ENCODE results near the gene ATP8B4. TPM values are rescaled to one million over a fixed set of nuclear protein-coding genes. Genes with fewer than 3 reads are reported as not detected.
A peak's percentile ranks its signal among the peaks of the same experiment; 100 is the strongest.

Gene ATP8B4
- total RNA-seq, 4 donors from 2014 or later, result 34.9 to 124 (median 78.8) TPM

DNA sequence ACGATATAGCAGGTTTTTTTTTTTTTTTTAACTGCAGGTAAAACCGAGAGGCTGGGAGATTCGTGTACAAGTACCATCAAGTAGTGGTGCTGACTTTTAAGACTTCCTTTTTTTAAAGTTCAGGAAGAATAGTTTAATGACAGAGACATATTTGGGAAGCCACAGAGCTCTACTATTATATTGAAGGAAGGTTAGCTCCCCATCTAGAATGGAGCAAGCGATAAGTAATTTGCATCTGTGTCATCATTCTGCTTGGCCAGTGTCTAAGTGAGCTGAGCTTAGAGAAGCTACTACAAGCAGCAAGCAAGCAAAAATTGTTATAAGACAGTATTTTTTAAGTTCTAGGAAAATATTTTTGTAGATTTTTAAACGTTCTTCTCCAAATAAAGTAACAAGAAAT, 203.2 kb downstream of the ATP8B4 start:
- no peaks in the 10 kb centered on the region for H3K9me3 ChIP-seq
- no peaks in the 10 kb centered on the region for H3K4me1 ChIP-seq
- H3K36me3 ChIP-seq, result no peaks in the 10 kb centered on the region
- H3K27ac ChIP-seq, result no peak overlapping the region
- no peak for TF ChIP-seq POLR2A (IDR thresholded peaks at IDR 0.05)
- TF ChIP-seq, protein P1, sequence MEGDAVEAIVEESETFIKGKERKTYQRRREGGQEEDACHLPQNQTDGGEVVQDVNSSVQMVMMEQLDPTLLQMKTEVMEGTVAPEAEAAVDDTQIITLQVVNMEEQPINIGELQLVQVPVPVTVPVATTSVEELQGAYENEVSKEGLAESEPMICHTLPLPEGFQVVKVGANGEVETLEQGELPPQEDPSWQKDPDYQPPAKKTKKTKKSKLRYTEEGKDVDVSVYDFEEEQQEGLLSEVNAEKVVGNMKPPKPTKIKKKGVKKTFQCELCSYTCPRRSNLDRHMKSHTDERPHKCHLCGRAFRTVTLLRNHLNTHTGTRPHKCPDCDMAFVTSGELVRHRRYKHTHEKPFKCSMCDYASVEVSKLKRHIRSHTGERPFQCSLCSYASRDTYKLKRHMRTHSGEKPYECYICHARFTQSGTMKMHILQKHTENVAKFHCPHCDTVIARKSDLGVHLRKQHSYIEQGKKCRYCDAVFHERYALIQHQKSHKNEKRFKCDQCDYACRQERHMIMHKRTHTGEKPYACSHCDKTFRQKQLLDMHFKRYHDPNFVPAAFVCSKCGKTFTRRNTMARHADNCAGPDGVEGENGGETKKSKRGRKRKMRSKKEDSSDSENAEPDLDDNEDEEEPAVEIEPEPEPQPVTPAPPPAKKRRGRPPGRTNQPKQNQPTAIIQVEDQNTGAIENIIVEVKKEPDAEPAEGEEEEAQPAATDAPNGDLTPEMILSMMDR (IDR thresholded peaks at IDR 0.05), result no peak
- no peak overlapping the region for H3K4me3 ChIP-seq
- intact Hi-C loops (cut with DNase I; ENCODE audit: low total_unique reads), result no loop called here
- no peak for DNase-seq
- no peaks in the 10 kb centered on the region for H3K27me3 ChIP-seq

GRCh38 chr15:49908933-49909295, 210.1 kb downstream of the ATP8B4 start:
- intact Hi-C loops (cut with DNase I; ENCODE audit: low total_unique reads), result no loop called here
- no peak overlapping the region for H3K4me3 ChIP-seq
- no peaks in the 10 kb centered on the region for H3K4me1 ChIP-seq
- H3K27me3 ChIP-seq, result no peaks in the 10 kb centered on the region
- no peak for DNase-seq
- TF ChIP-seq, protein P1 (IDR thresholded peaks at IDR 0.05), result no peak
- no peak for TF ChIP-seq POLR2A (IDR thresholded peaks at IDR 0.05)
- H3K36me3 ChIP-seq, result no peaks in the 10 kb centered on the region
- H3K9me3 ChIP-seq, result peaks cover 0 to 8% of the 10 kb centered on the region in 2 donors
- no peak overlapping the region for H3K27ac ChIP-seq

GRCh38 chr15:49908236-49908932, 210.6 kb downstream of the ATP8B4 start:
- Histone ChIP-seq H3K36me3 (no peaks in the 10 kb centered on the region), H3K27me3 (no peaks in the 10 kb centered on the region), H3K27ac (no peak overlapping the region), H3K4me3 (no peak overlapping the region), H3K9me3 (peaks cover 0 to 8% of the 10 kb centered on the region in 2 donors), H3K4me1 (no peaks in the 10 kb centered on the region)
- TF ChIP-seq POLR2A (IDR thresholded peaks at IDR 0.05), result no peak
- TF ChIP-seq, protein P1 (IDR thresholded peaks at IDR 0.05), result no peak
- intact Hi-C loops (cut with DNase I; ENCODE audit: low total_unique reads), result no loop called here
- DNase-seq, result no peak

DNA sequence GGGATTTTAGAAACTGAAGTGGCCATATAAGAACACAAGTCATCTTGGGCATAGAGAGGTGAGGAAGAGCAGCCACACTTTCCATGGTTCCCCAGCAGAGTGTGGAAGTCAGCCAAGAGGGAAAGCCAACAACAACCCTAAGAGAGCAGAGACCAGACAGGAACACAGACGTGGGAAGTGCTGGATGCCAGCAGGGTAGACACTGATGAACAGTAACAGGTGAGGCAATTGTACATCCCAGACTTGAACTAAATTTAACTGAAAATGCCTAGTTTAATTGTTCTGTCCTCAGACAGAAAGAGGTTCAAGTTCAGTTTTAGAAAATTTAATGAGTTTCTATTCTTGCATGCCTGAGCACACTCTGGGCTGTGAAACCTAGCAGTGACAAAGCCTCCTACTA, 212.1 kb downstream of the ATP8B4 start:
- Histone ChIP-seq H3K27ac (peak overlapping the region in 1 of 2 donors; percentile 51), H3K27me3 (no peaks in the 10 kb centered on the region), H3K9me3 (peaks cover 0 to 8% of the 10 kb centered on the region in 2 donors), H3K36me3 (no peaks in the 10 kb centered on the region), H3K4me1 (no peaks in the 10 kb centered on the region), H3K4me3 (no peak overlapping the region)
- no peak for DNase-seq
- intact Hi-C loops (cut with DNase I; ENCODE audit: low total_unique reads), result no loop called here
- no peak for TF ChIP-seq POLR2A (IDR thresholded peaks at IDR 0.05)
- TF ChIP-seq, protein P1 (IDR thresholded peaks at IDR 0.05), result no peak

DNA sequence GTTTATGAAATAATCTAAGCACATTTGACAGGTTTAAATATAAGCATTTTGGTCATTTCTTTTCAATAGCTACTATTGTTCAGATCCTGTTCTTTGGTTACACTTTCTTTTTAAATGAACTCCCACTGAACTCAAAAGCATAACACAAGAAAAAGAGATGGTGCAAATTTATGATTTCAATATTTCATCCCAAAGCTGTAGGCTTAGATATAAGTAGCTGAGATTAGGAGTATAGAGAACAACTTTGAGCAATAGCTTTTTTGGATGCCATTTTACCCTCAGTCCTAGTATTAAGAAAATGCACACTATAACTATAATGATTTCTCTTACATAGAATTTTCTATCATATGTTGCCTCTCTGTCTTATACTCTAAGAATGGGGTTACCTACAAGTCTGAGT, 213.8 kb downstream of the ATP8B4 start:
- H3K36me3 ChIP-seq, result no peaks in the 10 kb centered on the region
- H3K9me3 ChIP-seq, result peaks cover 0 to 4% of the 10 kb centered on the region in 2 donors
- peak overlapping the region; percentile 84 to 92 for H3K27ac ChIP-seq
- intact Hi-C loops (cut with DNase I; ENCODE audit: low total_unique reads), result no loop called here
- no peaks in the 10 kb centered on the region for H3K27me3 ChIP-seq
- H3K4me1 ChIP-seq, result peaks cover 0 to 10% of the 10 kb centered on the region in 2 donors
- H3K4me3 ChIP-seq, result no peak overlapping the region
- DNase-seq, result no peak
- TF ChIP-seq POLR2A (IDR thresholded peaks at IDR 0.05), result no peak
- TF ChIP-seq, protein P1 (IDR thresholded peaks at IDR 0.05), result no peak

Data from uterus (tissue), 4 donors.